HepG2 (cell line): ENCODE data around the gene AUH. TPM values are rescaled to one million over a fixed set of nuclear protein-coding genes. Genes with fewer than 3 reads are reported as not detected.

ENCODE experiments used
- AHDC1 ChIP-seq: sonication (generic); formaldehyde crosslinking; IDR thresholded peaks from 2 replicates; pipeline ENCODE4 v1.5.1; 2020; ENCODE audit warnings: mild to moderate bottlenecking, missing genetic modification reagents, borderline replicate concordance
- CREM ChIP-seq, 2 experiments: sonication (generic) in 1 of 2; formaldehyde crosslinking in 1 of 2; IDR thresholded peaks; 2 replicates each; pipeline versions ENCODE4 v1.4.0 to v1.6.1; 2016 to 2020; ENCODE audit warnings: antibody characterized with exemption in 1 of 2, mild to moderate bottlenecking in 1 of 2, missing genetic modification reagents in 1 of 2
- HMGXB3 ChIP-seq: sonication (generic); formaldehyde crosslinking; IDR thresholded peaks from 2 replicates; pipeline ENCODE4 v1.4.0; 2020; ENCODE audit warnings: missing genetic modification reagents, borderline replicate concordance
- MIXL1 ChIP-seq: IDR thresholded peaks from 2 replicates; pipeline ENCODE4 v1.6.1; 2016
- MLXIP ChIP-seq: sonication (generic); formaldehyde crosslinking; IDR thresholded peaks from 2 replicates; pipeline ENCODE4 v1.9.0; 2021; ENCODE audit warnings: missing genetic modification reagents, borderline replicate concordance
- MYNN ChIP-seq: sonication (generic); formaldehyde crosslinking; IDR thresholded peaks from 2 replicates; pipeline ENCODE4 v1.4.0; 2020; ENCODE audit warnings: mild to moderate bottlenecking, low read depth, missing genetic modification reagents
- NFYB ChIP-seq: sonication (generic); formaldehyde crosslinking; IDR thresholded peaks from 2 replicates; pipeline ENCODE4 v1.4.0; 2020; ENCODE audit warnings: missing genetic modification reagents
- NKX3-1 ChIP-seq: sonication (generic); formaldehyde crosslinking; IDR thresholded peaks from 2 replicates; pipeline ENCODE4 v1.5.0; 2020; ENCODE audit warnings: missing genetic modification reagents
- NR0B2 ChIP-seq: sonication (generic); formaldehyde crosslinking; IDR thresholded peaks from 2 replicates; pipeline ENCODE4 v1.4.0; 2020; ENCODE audit warnings: mild to moderate bottlenecking, missing genetic modification reagents
- SMC3 ChIP-seq: IDR thresholded peaks from 2 replicates; pipeline ENCODE4 v1.6.1; 2011; ENCODE audit warnings: low read length, improper control_type of control experiment
- TP53 ChIP-seq: sonication (generic); formaldehyde crosslinking; conservative IDR thresholded peaks from 2 replicates; pipeline ENCODE4 v1.4.0; 2020; ENCODE audit warnings: missing genetic modification reagents
- ZC3H4 ChIP-seq: sonication (generic); formaldehyde crosslinking; IDR thresholded peaks from 2 replicates; pipeline ENCODE4 v1.4.0; 2020; ENCODE audit warnings: missing genetic modification reagents, borderline replicate concordance
- ZNF296 ChIP-seq: sonication (generic); formaldehyde crosslinking; conservative IDR thresholded peaks from 2 replicates; pipeline ENCODE4 v1.5.0; 2020; ENCODE audit warnings: mild to moderate bottlenecking, missing genetic modification reagents
- ZNF3 ChIP-seq: IDR thresholded peaks from 2 replicates; pipeline ENCODE4 v1.7.0; 2017; ENCODE audit warnings: inconsistent platforms
- ZNF430 ChIP-seq: sonication (generic); formaldehyde crosslinking; IDR thresholded peaks from 2 replicates; pipeline ENCODE4 v1.9.0; 2021; ENCODE audit warnings: mild to moderate bottlenecking, missing genetic modification reagents
- ZSCAN9 ChIP-seq: IDR thresholded peaks from 2 replicates; pipeline ENCODE4 v1.6.1; 2016; ENCODE audit warnings: borderline replicate concordance
- polyA plus RNA-seq, 8 experiments: library from polyadenylated mRNA; depleted of rRNA in 3 of 8; stranded (reverse) in 7 of 8; unstranded in 1 of 8; fragments of >200 nt; fragmentation: Illumina TruSeq in 4 of 8; extraction: Trizol in 4 of 8; gene quantifications; 2 replicates each; pipeline versions ENCODE4 v1.2.1 to v1.2.3, GENCODE V29; 2011 to 2016; ENCODE audit warnings: low read depth in 4 of 8, missing spikeins in 1 of 8, mixed read lengths in 1 of 8; ENCODE audit not compliant: insufficient read depth in 1 of 8
- total RNA-seq, 5 experiments: library from RNA; depleted of rRNA; stranded (reverse); fragments of >200 nt; fragmentation: Illumina TruSeq; extraction: Trizol; gene quantifications; 2 replicates each; pipeline ENCODE4 v1.2.3, GENCODE V29; 2016; ENCODE audit warnings: low read depth in 1 of 5

The AUH gene
- total and polyA plus RNA-seq, 2 of the 13 experiments (the other 11 are each of a cell fraction or from before 2014, with no cell fraction given): 25.8 to 31.9 TPM

GRCh38 chr9:91207729-91208418 is 153.8 kb downstream of the AUH start (continued):
- no peak for TF ChIP-seq ZNF430 (CRISPR knock-in tag)
- no peak for TF ChIP-seq MYNN (CRISPR knock-in tag)
- TF ChIP-seq NKX3-1 (CRISPR knock-in tag): no peak
- TF ChIP-seq NR0B2: no peak
- TF ChIP-seq MIXL1: peak; percentile 51; the same call in 1 of the 2 replicates
- peak; percentile 28; the same call in 1 of the 2 replicates for TF ChIP-seq SMC3
- TF ChIP-seq TP53 (CRISPR knock-in tag): no peak
- peak; percentile 72 for TF ChIP-seq CREM (IDR thresholded peaks at IDR 0.05)
- no peak for TF ChIP-seq CREM (CRISPR knock-in tag; IDR thresholded peaks at IDR 0.05)
- no peak for TF ChIP-seq MLXIP (CRISPR knock-in tag)
- TF ChIP-seq ZNF296: no peak
- TF ChIP-seq AHDC1 (CRISPR knock-in tag): peak; percentile 51; the same call in 1 of the 2 replicates
- peak; percentile 63; the same call in 1 of the 2 replicates for TF ChIP-seq ZSCAN9 (CRISPR knock-in tag)
- TF ChIP-seq ZC3H4 (CRISPR knock-in tag): no peak
- TF ChIP-seq ZNF3 (CRISPR knock-in tag): 0 out of 2 replicates have a peak, but pooled peaks have one; percentile 14
- TF ChIP-seq HMGXB3 (CRISPR knock-in tag): no peak
- no peak for TF ChIP-seq NFYB (CRISPR knock-in tag)
